HG03175 (cell line): ENCODE measurements around the gene FBXO47.
"Not testable (repeated sequence)": the region's sequence is repeated elsewhere in the genome, so short reads cannot be mapped to it uniquely, and the experiment has no call there.

ENCODE experiments used
- ATAC-seq: cut with Tn5 transposase; IDR thresholded peaks from one replicate; pipeline ENCODE4 v1.9.1; 2021; ENCODE audit warnings: mild to moderate bottlenecking, moderate library complexity; ENCODE audit not compliant: unreplicated experiment

FBXO47 gene

GRCh38 chr17:38922538-38923297, 44.5 kb downstream of the FBXO47 start:
- ATAC-seq: no peak

- no peak for ATAC-seq
Observed at GRCh38 chr17:38921756-38922411, 45.3 kb downstream of the FBXO47 start.

- no peak for ATAC-seq
Observed at GRCh38 chr17:38920374-38921291, 46.6 kb downstream of the FBXO47 start.

GRCh38 chr17:38919316-38920078, 47.7 kb downstream of the FBXO47 start:
- ATAC-seq: no peak

GRCh38 chr17:38918916-38919315, 48.3 kb downstream of the FBXO47 start:
- ATAC-seq: no peak

- no peak for ATAC-seq
Observed at GRCh38 chr17:38918129-38918913, 48.9 kb downstream of the FBXO47 start.

- ATAC-seq: no peak
Observed at GRCh38 chr17:38917259-38917658, 49.9 kb downstream of the FBXO47 start.

- ATAC-seq: no peak
Observed at GRCh38 chr17:38916771-38917170, 50.4 kb downstream of the FBXO47 start.

GRCh38 chr17:38915639-38915995, 51.6 kb downstream of the FBXO47 start:
- no peak for ATAC-seq

- ATAC-seq: no peak
Observed at GRCh38 chr17:38914741-38915638, 52.2 kb downstream of the FBXO47 start.

GRCh38 chr17:38912221-38912813, 54.9 kb downstream of the FBXO47 start:
- no peak for ATAC-seq

GRCh38 chr17:38911731-38912081, 55.5 kb downstream of the FBXO47 start:
- ATAC-seq: not testable (repeated sequence)

GRCh38 chr17:38911081-38911730, 56.0 kb downstream of the FBXO47 start:
- ATAC-seq: no peak

- no peak for ATAC-seq
Observed at GRCh38 chr17:38910325-38910724, 56.9 kb downstream of the FBXO47 start.

GRCh38 chr17:38908676-38909181, 58.5 kb downstream of the FBXO47 start:
- no peak for ATAC-seq

GRCh38 chr17:38907930-38908675, 59.1 kb downstream of the FBXO47 start:
- ATAC-seq: no peak
